ENCODE measurements around the gene HACD2. TPM values are rescaled to one million over a fixed set of nuclear protein-coding genes. Genes with fewer than 3 reads are reported as not detected.

HACD2 gene
- total RNA-seq, 1 donor from 2014 or later, result 12.1 TPM

GRCh38 chr3:123584284-123584987 lies 417 bp downstream of the HACD2 start:
- no peak for DNase-seq (ENCODE audit: missing footprints)

GRCh38 chr3:123583561-123583960 lies 1.3 kb downstream of the HACD2 start:
- ATAC-seq (no peak), DNase-seq (ENCODE audit: missing footprints) (no peak)
- intact Hi-C loops (cut with DNase I), result no loop called here

More at GRCh38 chr3:123584284-123584987, 417 bp downstream of the HACD2 start:
- ATAC-seq, result peak; percentile 43
- intact Hi-C loops (cut with DNase I), result no loop called here

- intact Hi-C loops (cut with DNase I), result no loop called here
- DNase-seq (ENCODE audit: missing footprints) (no peak), ATAC-seq (no peak)
Measured at GRCh38 chr3:123582315-123582714, 2.5 kb downstream of the HACD2 start.

- intact Hi-C loops (cut with DNase I), result no loop called here
- DNase-seq (ENCODE audit: missing footprints), result no peak
- no peak for ATAC-seq
Measured at GRCh38 chr3:123576122-123576521, 8.7 kb downstream of the HACD2 start.

- intact Hi-C loops (cut with DNase I), result no loop called here
- ATAC-seq, result no peak
- no peak for DNase-seq (ENCODE audit: missing footprints)
Measured at GRCh38 chr3:123571973-123572365, 12.9 kb downstream of the HACD2 start.

- ATAC-seq, result peak; percentile 26
- no peak for DNase-seq (ENCODE audit: missing footprints)
- intact Hi-C loops (cut with DNase I), result no loop called here
Measured at GRCh38 chr3:123571264-123571972, 13.4 kb downstream of the HACD2 start.

GRCh38 chr3:123568875-123569274 lies 16.0 kb downstream of the HACD2 start:
- DNase-seq (ENCODE audit: missing footprints) (no peak), ATAC-seq (no peak)
- intact Hi-C loops (cut with DNase I), result no loop called here

- ATAC-seq (no peak), DNase-seq (ENCODE audit: missing footprints) (no peak)
- intact Hi-C loops (cut with DNase I), result no loop called here
Measured at GRCh38 chr3:123568034-123568433, 16.8 kb downstream of the HACD2 start.

- ATAC-seq (no peak), DNase-seq (ENCODE audit: missing footprints) (no peak)
- intact Hi-C loops (cut with DNase I), result no loop called here
Measured at GRCh38 chr3:123564056-123564455, 20.8 kb downstream of the HACD2 start.

GRCh38 chr3:123562547-123562946 lies 22.3 kb downstream of the HACD2 start:
- ATAC-seq (no peak), DNase-seq (ENCODE audit: missing footprints) (no peak)
- intact Hi-C loops (cut with DNase I), result no loop called here

GRCh38 chr3:123561188-123561587 lies 23.7 kb downstream of the HACD2 start:
- intact Hi-C loops (cut with DNase I), result no loop called here
- ATAC-seq (no peak), DNase-seq (ENCODE audit: missing footprints) (no peak)

- intact Hi-C loops (cut with DNase I), result loop anchor here (2.0 to 10.0 kb wide), 2 partner anchors 230 to 614 kb away; no protein-coding TSS in a partner anchor
- DNase-seq (ENCODE audit: missing footprints), result no peak
- ATAC-seq, result no peak
Measured at GRCh38 chr3:123559040-123559861, 25.6 kb downstream of the HACD2 start.

GRCh38 chr3:123553536-123553935 lies 31.3 kb downstream of the HACD2 start:
- ATAC-seq, result no peak
- intact Hi-C loops (cut with DNase I), result loop anchor here (10.0 kb wide), 1 partner anchor 609 kb away; no protein-coding TSS in a partner anchor
- no peak for DNase-seq (ENCODE audit: missing footprints)

GRCh38 chr3:123552768-123553167 lies 32.1 kb downstream of the HACD2 start:
- ATAC-seq (no peak), DNase-seq (ENCODE audit: missing footprints) (no peak)
- intact Hi-C loops (cut with DNase I), result loop anchor here (10.0 kb wide), 1 partner anchor 608 kb away; no protein-coding TSS in a partner anchor

- intact Hi-C loops (cut with DNase I), result loop anchor here (10.0 kb wide), 1 partner anchor 607 kb away; no protein-coding TSS in a partner anchor
- DNase-seq (ENCODE audit: missing footprints) (no peak), ATAC-seq (no peak)
Measured at GRCh38 chr3:123552095-123552714, 32.6 kb downstream of the HACD2 start.

- ATAC-seq, result peak; percentile 68
- intact Hi-C loops (cut with DNase I), result no loop called here
- no peak for DNase-seq (ENCODE audit: missing footprints)
Measured at GRCh38 chr3:123547881-123548519, 36.9 kb downstream of the HACD2 start.

GRCh38 chr3:123546133-123546755 lies 38.6 kb downstream of the HACD2 start:
- DNase-seq (ENCODE audit: missing footprints) (no peak), ATAC-seq (no peak)
- intact Hi-C loops (cut with DNase I), result no loop called here

- DNase-seq (ENCODE audit: missing footprints) (no peak), ATAC-seq (no peak)
- intact Hi-C loops (cut with DNase I), result no loop called here
Measured at GRCh38 chr3:123543950-123544349, 40.9 kb downstream of the HACD2 start.

Measured in Right ventricle myocardium inferior (tissue), 1 donor.